H1 (cell line): ENCODE data around the gene MYBPH. TPM values are rescaled to one million over a fixed set of nuclear protein-coding genes. Genes with fewer than 3 reads are reported as not detected.

ENCODE experiments used
- CTCF ChIA-PET: fragments of 300-600 bp; sonication (Branson Sonifier 250); formaldehyde crosslinking; loops from one replicate; lab custom pipeline; 2021; ENCODE audit not compliant: partially characterized antibody; lab: Charles Lee
- POLR2A ChIA-PET: fragments of 300-600 bp; sonication (Branson Sonifier 250); formaldehyde crosslinking; loops from one replicate; lab custom pipeline; 2021; ENCODE audit warnings: inconsistent platforms; ENCODE audit not compliant: partially characterized antibody; lab: Charles Lee
- DNase-seq, 2 experiments: peaks; one replicate each; pipeline versions ENCODE4 v3.0.0 to v3.0.0-alpha.2; 2010 to 2022; ENCODE audit warnings: low spot score in 2 of 2, low read depth in 1 of 2, mixed read lengths in 1 of 2
- FAIRE-seq: peaks from 2 replicates; lab custom pipeline; 2011; peaks lifted over from hg19 to GRCh38; lab: Jason Lieb, UNC
- H2AFZ ChIP-seq: 2 replicates; pipeline ENCODE4 v1.8.1; 2012; ENCODE audit warnings: low read length, inconsistent platforms
- H2AK5ac ChIP-seq: 2 replicates; pipeline ENCODE4 v1.6.1; 2013; ENCODE audit warnings: low read depth, low read length
- H2BK120ac ChIP-seq: replicated peaks from 2 replicates; pipeline ENCODE3; 2013; ENCODE audit warnings: low read depth, low read length, inconsistent platforms
- H2BK12ac ChIP-seq: 2 replicates; pipeline ENCODE4 v1.6.1; 2013; ENCODE audit warnings: low read depth, low read length
- H2BK15ac ChIP-seq: 2 replicates; pipeline ENCODE4 v1.6.1; 2013; ENCODE audit warnings: low read length
- H2BK20ac ChIP-seq: 2 replicates; pipeline ENCODE4 v1.6.1; 2013; ENCODE audit warnings: low read length
- H2BK5ac ChIP-seq: 2 replicates; pipeline ENCODE4 v1.6.1; 2013; ENCODE audit warnings: low read depth, low read length
- H3K14ac ChIP-seq: 2 replicates; pipeline ENCODE4 v1.6.1; 2013; ENCODE audit warnings: inconsistent platforms; ENCODE audit not compliant: insufficient read length
- H3K18ac ChIP-seq: 2 replicates; pipeline ENCODE4 v1.6.1; 2013; ENCODE audit warnings: low read length; ENCODE audit errors: extremely low read depth
- H3K23ac ChIP-seq: 2 replicates; pipeline ENCODE4 v1.6.1; 2013; ENCODE audit warnings: inconsistent platforms; ENCODE audit not compliant: insufficient read length
- H3K23me2 ChIP-seq: 2 replicates; pipeline ENCODE4 v1.6.1; 2013; ENCODE audit warnings: low read depth, low read length
- H3K27ac ChIP-seq: 2 replicates; pipeline ENCODE4 v1.6.1; 2011; ENCODE audit warnings: low read depth, low read length, inconsistent platforms
- H3K27me3 ChIP-seq, 4 experiments: replicated peaks in 1 of 4; 1 replicate in 1 of 4; 2 replicates in 3 of 4; pipeline versions ENCODE4 v1.6.1 to v1.8.1; 2011 to 2013; ENCODE audit warnings: low read length in 3 of 4, mild to moderate bottlenecking in 3 of 4, inconsistent platforms in 2 of 4, mixed read lengths in 2 of 4, moderate library complexity in 1 of 4; ENCODE audit not compliant: control insufficient read depth in 3 of 4, insufficient read depth in 3 of 4; ENCODE audit errors: extremely low read depth in 1 of 4
- H3K36me3 ChIP-seq, 4 experiments: 2 replicates each; pipeline versions ENCODE4 v1.6.1 to v1.8.1; 2011 to 2013; ENCODE audit warnings: mild to moderate bottlenecking in 4 of 4, low read length in 3 of 4, moderate library complexity in 2 of 4, control low read depth in 1 of 4, inconsistent platforms in 1 of 4; ENCODE audit not compliant: insufficient read depth in 4 of 4, control insufficient read depth in 2 of 4
- H3K4ac ChIP-seq: replicated peaks from 2 replicates; pipeline ENCODE3; 2013; ENCODE audit warnings: low read length, low read depth, mixed read lengths, inconsistent platforms; ENCODE audit not compliant: insufficient read length
- H3K4me1 ChIP-seq, 4 experiments: replicated peaks in 1 of 4; 1 replicate in 1 of 4; 2 replicates in 3 of 4; pipeline versions ENCODE4 v1.6.1 to v1.8.1; 2011 to 2013; ENCODE audit warnings: low read length in 3 of 4, inconsistent platforms in 2 of 4, mixed read lengths in 1 of 4; ENCODE audit not compliant: insufficient read depth in 4 of 4, control insufficient read depth in 3 of 4
- H3K4me2 ChIP-seq, 2 experiments: 2 replicates each; pipeline versions ENCODE4 v1.6.1 to v1.8.1; 2011 to 2013; ENCODE audit warnings: low read depth in 2 of 2, low read length in 2 of 2, control low read depth in 1 of 2, inconsistent platforms in 1 of 2, mild to moderate bottlenecking in 1 of 2; ENCODE audit not compliant: insufficient read depth in 1 of 2
- H3K4me3 ChIP-seq, 4 experiments: fragments of 200-600, 300-600 bp in 1 of 4; sonication (generic), shearing (Covaris generic), sonication (Bioruptor Twin) in 1 of 4; 2 replicates each; pipeline versions ENCODE4 v1.5.1 to v1.8.1; 2011 to 2016; ENCODE audit warnings: low read length in 4 of 4, low read depth in 3 of 4, control low read depth in 2 of 4, inconsistent platforms in 2 of 4, mild to moderate bottlenecking in 2 of 4, mixed read lengths in 1 of 4, moderate library complexity in 1 of 4; ENCODE audit not compliant: insufficient read depth in 2 of 4; ENCODE audit errors: extremely low read depth in 1 of 4
- H3K56ac ChIP-seq: replicated peaks from 2 replicates; pipeline ENCODE3; 2013; ENCODE audit warnings: low read depth, mild to moderate bottlenecking, mixed read lengths, low read length, inconsistent platforms; ENCODE audit not compliant: insufficient read length
- H3K79me1 ChIP-seq: 2 replicates; pipeline ENCODE4 v1.6.1; 2013; ENCODE audit warnings: low read depth, low read length, control low read depth
- H3K79me2 ChIP-seq, 2 experiments: 2 replicates each; pipeline versions ENCODE4 v1.6.1 to v1.8.1; 2012 to 2013; ENCODE audit warnings: low read length in 2 of 2, mild to moderate bottlenecking in 2 of 2, inconsistent platforms in 1 of 2; ENCODE audit not compliant: insufficient read depth in 2 of 2, control insufficient read depth in 1 of 2
- H3K9ac ChIP-seq, 4 experiments: replicated peaks in 1 of 4; 1 replicate in 1 of 4; 2 replicates in 3 of 4; pipeline versions ENCODE4 v1.6.1 to v1.8.1; 2011 to 2013; ENCODE audit warnings: low read depth in 3 of 4, low read length in 3 of 4, control low read depth in 2 of 4, mild to moderate bottlenecking in 2 of 4, moderate library complexity in 2 of 4, inconsistent platforms in 1 of 4; ENCODE audit errors: extremely low read depth in 1 of 4
- H3K9me3 ChIP-seq, 2 experiments: 2 replicates each; pipeline versions ENCODE4 v1.6.1 to v1.8.1; 2012 to 2013; ENCODE audit warnings: mild to moderate bottlenecking in 2 of 2, moderate library complexity in 2 of 2, control low read depth in 1 of 2, inconsistent platforms in 1 of 2, low read depth in 1 of 2, low read length in 1 of 2, mixed read lengths in 1 of 2; ENCODE audit not compliant: insufficient read depth in 2 of 2
- H4K20me1 ChIP-seq, 2 experiments: replicated peaks in 1 of 2; 2 replicates each; pipeline versions ENCODE3 to v1.8.1; 2011 to 2013; ENCODE audit warnings: inconsistent platforms in 2 of 2, low read length in 2 of 2, mild to moderate bottlenecking in 1 of 2; ENCODE audit not compliant: insufficient read depth in 2 of 2, control insufficient read depth in 1 of 2
- H4K5ac ChIP-seq: 2 replicates; pipeline ENCODE4 v1.6.1; 2013; ENCODE audit warnings: low read length, low read depth, mixed read lengths, inconsistent platforms; ENCODE audit not compliant: insufficient read length
- H4K8ac ChIP-seq: 2 replicates; pipeline ENCODE4 v1.8.0; 2013; ENCODE audit warnings: mild to moderate bottlenecking, moderate library complexity, low read length, inconsistent platforms; ENCODE audit not compliant: insufficient read depth; ENCODE audit errors: extremely low read depth
- H4K91ac ChIP-seq: replicated peaks from 2 replicates; pipeline ENCODE3; 2013; ENCODE audit warnings: low read length, mixed read lengths, inconsistent platforms; ENCODE audit not compliant: insufficient read length
- CEBPB ChIP-seq: IDR thresholded peaks from 2 replicates; pipeline ENCODE4 v1.6.1; 2012; ENCODE audit warnings: low read depth, low read length
- CTCF ChIP-seq, 3 experiments: IDR thresholded peaks; 1 replicate in 2 of 3; 2 replicates in 1 of 3; pipeline versions ENCODE4 v1.5.1 to v1.6.1; 2011; ENCODE audit warnings: low read length in 3 of 3, mild to moderate bottlenecking in 3 of 3, inconsistent platforms in 2 of 3, low read depth in 1 of 3, moderate library complexity in 1 of 3; ENCODE audit not compliant: insufficient read depth in 1 of 3; ENCODE audit errors: control extremely low read depth in 1 of 3
- GABPA ChIP-seq: IDR thresholded peaks from 2 replicates; pipeline ENCODE4 v1.6.1; 2011; ENCODE audit warnings: mild to moderate bottlenecking, low read length, moderate library complexity, borderline replicate concordance; ENCODE audit not compliant: insufficient read depth
- POLR2A ChIP-seq, 2 experiments: IDR thresholded peaks; 1 replicate in 1 of 2; 2 replicates in 1 of 2; pipeline ENCODE4 v1.6.1; 2011; ENCODE audit warnings: low read depth in 2 of 2, low read length in 2 of 2, mild to moderate bottlenecking in 2 of 2; ENCODE audit errors: control extremely low read depth in 1 of 2
- POLR2AphosphoS5 ChIP-seq: IDR thresholded peaks from 2 replicates; pipeline ENCODE4 v1.6.1; 2011; ENCODE audit warnings: low read depth, low read length
- POU5F1 ChIP-seq: IDR thresholded peaks from 2 replicates; pipeline ENCODE4 v1.6.1; 2011; ENCODE audit warnings: low read depth, mild to moderate bottlenecking, low read length, moderate library complexity
- RBBP5 ChIP-seq: IDR thresholded peaks from 2 replicates; pipeline ENCODE4 v1.7.1; 2012; ENCODE audit warnings: low read depth, mild to moderate bottlenecking, inconsistent platforms, low read length, moderate library complexity, borderline replicate concordance
- RXRA ChIP-seq: IDR thresholded peaks from 2 replicates; pipeline ENCODE4 v1.6.1; 2011; ENCODE audit warnings: low read depth, mild to moderate bottlenecking, low read length, moderate library complexity; ENCODE audit not compliant: insufficient read depth
- SAP30 ChIP-seq: fragments of 300-600 bp; sonication (generic); IDR thresholded peaks from 2 replicates; pipeline ENCODE4 v1.7.1; 2012; ENCODE audit warnings: low read length, moderate library complexity, mild to moderate bottlenecking, inconsistent platforms; ENCODE audit not compliant: insufficient read depth, insufficient replicate concordance
- SP2 ChIP-seq: IDR thresholded peaks from 2 replicates; pipeline ENCODE4 v1.6.1; 2012; ENCODE audit warnings: mild to moderate bottlenecking, low read length, inconsistent platforms
- TBP ChIP-seq: IDR thresholded peaks from 2 replicates; pipeline ENCODE4 v1.6.1; 2011; ENCODE audit warnings: low read depth, low read length, improper control_type of control experiment
- WGBS, 2 experiments: shearing (Covaris generic) in 1 of 2; methylation state at CpG; one replicate each; pipeline versions ENCODE4 v1.1.6 to v1.1.7; 2013 to 2015; ENCODE audit warnings: low lambda C conversion rate in 2 of 2, mixed read lengths in 2 of 2, inconsistent platforms in 1 of 2, low coverage in 1 of 2, missing lambda C conversion rate in 1 of 2; ENCODE audit not compliant: insufficient replicate concordance in 2 of 2, insufficient coverage in 1 of 2, insufficient read length in 1 of 2; ENCODE audit errors: extremely low coverage in 1 of 2, missing lambda C conversion rate in 1 of 2; 5-methylcytosine and 5-hydroxymethylcytosine counted together
- polyA plus RNA-seq, 7 experiments: library from polyadenylated mRNA; depleted of rRNA in 3 of 7; stranded (reverse) in 5 of 7; unstranded in 2 of 7; fragments of >200 nt in 5 of 7; fragments of 200-250 nt in 2 of 7; gene quantifications; 1 replicate in 5 of 7; 2 replicates in 1 of 7; 4 replicates in 1 of 7; pipeline versions ENCODE4 v1.2.1 to v1.2.3, GENCODE V29; 2011 to 2013; ENCODE audit warnings: missing spikeins in 2 of 7, mixed read lengths in 2 of 7
- total RNA-seq: library from RNA; stranded (reverse); fragmentation: NEBNext Ultra II Directional; extraction: Animal tissue kit (Norgen Biotek cat#: 25700); gene quantifications from 2 replicates; pipeline ENCODE4 v1.2.1, GENCODE V29; 2021

The MYBPH gene
- total and polyA plus RNA-seq, 2 of the 8 experiments (the other 6 are each of a cell fraction or from before 2014, with no cell fraction given) = not detected

- Histone ChIP-seq H4K20me1 (no peaks in the 10 kb centered on the region), H3K27ac (no peak overlapping the region), H3K9ac (no peak overlapping the region), H3K56ac (no peak overlapping the region), H2AK5ac (no peak overlapping the region), H3K4me2 (no peak overlapping the region), H3K14ac (no peak overlapping the region), H3K79me2 (no peaks in the 10 kb centered on the region), H3K27me3 (no peaks in the 10 kb centered on the region), H3K18ac (no peak overlapping the region), H3K4ac (no peak overlapping the region), H4K8ac (no peak overlapping the region), H2AFZ (no peak overlapping the region), H4K5ac (no peak overlapping the region), H3K9me3 (no peaks in the 10 kb centered on the region), H3K23me2 (no peaks in the 10 kb centered on the region), H2BK5ac (no peak overlapping the region), H3K4me3 (no peak overlapping the region), H3K4me1 (peaks cover 6 to 17% (median 11%) of the 10 kb centered on the region in 4 experiments), H3K23ac (no peak overlapping the region), H2BK120ac (no peak overlapping the region), H2BK12ac (no peak overlapping the region), H3K36me3 (no peaks in the 10 kb centered on the region), H2BK20ac (no peak overlapping the region), H4K91ac (no peak overlapping the region), H2BK15ac (no peak overlapping the region), H3K79me1 (no peaks in the 10 kb centered on the region)
- ChIA-PET POLR2A (interaction anchor here (1.0 kb wide), 1 partner anchor 12 kb away, joined by 4 read pairs; no protein-coding TSS in a partner anchor), CTCF (interaction anchor here (0.9 to 5.7 kb wide), 5 partner anchors 16 to 200 kb away, joined by 3 to 33 read pairs (median 6); no protein-coding TSS in a partner anchor)
- DNase-seq (no peak), FAIRE-seq (no peak)
- 92% methylated on average over 4 of the region's 4 CpGs; no CpG with 5 or more reads in 1 of the 2 experiments for WGBS, 2 experiments
- TF ChIP-seq RXRA = no peak
- no peak for TF ChIP-seq SAP30
- no peak for TF ChIP-seq CEBPB
- no peak for TF ChIP-seq POLR2A (IDR thresholded peaks at IDR 0.05; ENCODE audit: control extremely low read depth in 1 of 2, low read depth in 2 of 2, low read length in 2 of 2)
- TF ChIP-seq CTCF (IDR thresholded peaks at IDR 0.05; ENCODE audit: control extremely low read depth in 1 of 3, insufficient read depth in 1 of 3, low read depth in 1 of 3, low read length in 3 of 3) = no peak
- no peak for TF ChIP-seq POU5F1
- no peak for TF ChIP-seq GABPA
- no peak for TF ChIP-seq TBP
- TF ChIP-seq RBBP5 = no peak
- TF ChIP-seq POLR2AphosphoS5 = no peak
- no peak for TF ChIP-seq SP2
These were observed 13.1 kb upstream of the MYBPH start for GRCh38 chr1:203188686-203189232.
